GM10847 (cell line): ENCODE measurements around the gene PHYKPL.

Experiments
- POLR2A ChIP-seq: IDR thresholded peaks from 2 replicates; pipeline ENCODE4 v1.6.1; 2011; ENCODE audit not compliant: insufficient read length; ENCODE audit errors: extremely low read depth

The PHYKPL gene

DNA sequence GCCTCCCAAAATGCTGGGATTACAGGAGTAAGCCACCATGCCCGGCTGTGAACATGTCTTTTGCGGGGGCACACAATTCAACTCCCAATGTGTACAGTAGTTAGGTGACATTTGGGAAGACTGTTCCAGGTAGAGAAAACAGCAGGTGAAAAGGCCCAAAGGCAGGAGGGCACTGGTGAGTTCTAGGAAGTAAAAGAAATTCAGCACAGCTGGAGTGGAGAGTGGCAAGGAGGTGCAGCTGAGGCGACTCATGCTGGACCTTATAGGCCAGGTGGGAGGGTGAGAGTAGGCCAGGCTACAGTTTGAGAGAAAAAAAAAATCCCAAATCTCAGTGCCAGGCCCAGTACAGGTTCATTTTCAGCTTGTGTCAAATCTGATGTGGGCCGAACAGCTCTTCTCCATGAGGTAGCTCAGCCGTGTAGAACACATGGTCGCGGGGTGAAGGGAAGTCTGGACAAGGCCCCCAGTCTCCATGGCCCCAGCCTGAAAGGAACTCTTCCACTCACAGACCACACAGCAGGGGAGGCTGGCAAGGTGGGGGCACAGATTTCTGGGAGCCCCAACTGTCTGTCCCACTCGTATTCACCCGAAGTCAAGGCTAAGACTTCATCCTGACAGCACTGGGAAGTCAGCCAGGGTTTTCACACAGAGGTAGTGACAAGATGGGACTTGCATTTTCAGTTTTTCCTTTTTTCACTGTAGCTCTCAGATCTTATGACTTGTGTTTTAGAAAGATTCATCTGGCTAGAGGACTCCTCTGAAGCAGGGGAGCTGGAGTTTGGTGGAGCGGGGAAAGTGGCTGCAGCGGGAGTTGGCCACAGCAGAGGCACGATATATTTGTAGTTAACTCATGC is 32.8 kb downstream of the PHYKPL start:
- no peak for TF ChIP-seq POLR2A

DNA sequence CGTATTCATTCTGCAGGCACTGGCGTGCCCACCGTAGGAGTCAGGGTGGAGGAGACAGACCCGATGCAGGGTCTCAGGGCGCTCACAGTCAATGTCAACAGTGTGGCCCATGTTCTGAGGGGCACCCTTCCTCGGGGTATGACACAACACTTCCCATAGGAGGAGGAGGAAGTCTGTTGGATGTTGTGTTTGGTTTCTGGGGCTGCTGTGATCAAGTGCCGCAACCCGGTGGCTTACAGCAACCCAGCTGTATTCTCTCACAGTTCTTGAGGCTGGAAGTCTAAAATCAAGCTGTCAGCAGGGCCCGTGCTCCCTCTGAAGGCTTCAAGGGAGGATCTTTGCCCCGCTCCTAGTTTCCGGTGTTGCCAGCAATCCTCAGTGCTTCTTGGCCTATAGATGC is 33.9 kb downstream of the PHYKPL start:
- TF ChIP-seq POLR2A = no peak

DNA sequence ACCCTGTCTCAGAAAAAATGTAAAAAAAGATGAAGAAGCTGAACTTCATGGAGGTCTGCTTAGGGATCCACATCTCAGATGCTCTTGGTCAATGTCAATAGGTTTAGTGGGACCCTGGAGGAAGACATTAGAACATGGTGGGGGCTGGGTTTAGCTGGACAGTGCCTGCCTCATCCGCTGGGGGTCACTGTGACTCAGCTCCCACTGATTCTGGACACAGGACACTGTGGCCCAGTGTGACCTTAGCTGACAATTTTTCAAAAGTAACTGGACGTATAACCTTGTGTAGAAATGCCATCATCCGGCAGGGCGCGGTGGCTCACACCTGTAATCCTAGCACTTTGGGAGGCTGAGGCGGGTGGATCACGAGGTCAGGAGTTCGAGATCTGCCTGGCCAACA is 35.6 kb downstream of the PHYKPL start:
- TF ChIP-seq POLR2A = no peak

DNA sequence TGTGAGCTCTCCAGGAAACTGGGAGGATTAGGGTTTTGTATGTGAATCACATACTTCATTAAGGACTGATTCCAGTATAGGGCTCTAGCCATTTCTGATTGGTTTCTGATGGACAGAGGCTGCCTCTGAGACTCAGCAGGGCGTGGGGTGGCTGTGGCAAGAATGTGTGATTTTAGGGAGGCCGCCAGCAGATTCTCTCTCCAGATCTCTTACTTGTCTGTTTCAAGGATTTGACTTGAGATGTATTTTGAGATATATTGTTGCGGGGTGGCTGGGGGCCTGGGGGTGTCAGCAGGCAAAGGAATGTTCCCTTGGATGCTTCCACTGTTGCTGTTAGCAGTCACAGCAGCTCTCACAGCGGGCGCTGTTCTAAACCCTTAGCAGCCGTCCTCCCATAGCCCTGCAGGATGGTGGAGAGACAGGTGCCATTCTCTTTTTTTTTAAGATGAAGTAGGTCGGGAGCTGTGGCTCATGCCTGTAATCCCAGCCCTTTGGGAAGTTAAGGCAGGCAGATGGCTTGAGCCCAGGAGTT is 36.3 kb downstream of the PHYKPL start:
- no peak for TF ChIP-seq POLR2A

DNA sequence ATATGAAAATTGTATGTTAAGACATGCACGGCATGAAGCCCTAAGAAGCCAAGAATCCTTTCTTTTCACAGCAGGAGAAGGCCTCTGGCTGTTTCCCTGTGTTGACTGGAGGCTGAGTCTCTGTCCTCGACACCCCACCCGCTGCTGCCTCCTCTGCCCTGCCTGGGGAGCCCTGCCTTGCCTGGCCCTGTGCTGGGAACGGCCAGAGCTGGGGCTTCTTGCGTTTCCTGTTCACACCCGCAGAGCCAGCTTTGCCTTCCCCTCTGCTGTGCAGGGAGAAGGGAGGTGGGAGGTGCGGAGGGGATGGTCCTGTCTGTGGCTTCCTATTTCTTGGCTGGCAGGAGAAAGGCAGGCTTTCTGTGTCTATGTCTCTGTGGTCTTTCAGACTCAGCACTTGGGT is 38.6 kb downstream of the PHYKPL start:
- no peak for TF ChIP-seq POLR2A

DNA sequence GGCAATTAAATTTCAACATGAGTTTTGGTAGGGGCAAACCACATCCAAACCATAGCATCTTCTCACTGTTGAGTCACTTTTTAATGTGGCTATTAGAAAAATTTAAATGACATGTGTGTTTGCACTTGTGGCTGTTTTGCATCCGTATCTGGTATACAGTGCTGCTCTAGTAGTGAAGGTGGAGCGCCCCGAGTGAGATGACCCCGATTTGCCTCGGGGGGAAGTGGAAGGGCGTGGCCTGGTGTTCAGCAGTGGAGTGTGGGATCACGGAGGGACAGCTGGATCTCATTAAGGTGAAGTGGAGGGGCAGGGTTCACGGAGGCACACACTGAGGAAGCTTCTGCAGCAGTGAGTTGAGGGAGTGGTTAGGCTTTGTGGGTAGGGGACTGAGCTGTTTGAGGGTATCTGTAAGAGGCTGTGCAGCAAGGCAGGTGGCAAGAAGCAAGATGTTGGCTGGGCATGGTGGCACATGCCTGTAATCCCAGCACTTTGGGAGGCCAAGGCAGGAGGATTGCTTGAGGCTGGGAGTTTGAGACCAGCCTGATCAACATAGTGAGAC is 39.3 kb downstream of the PHYKPL start:
- no peak for TF ChIP-seq POLR2A

DNA sequence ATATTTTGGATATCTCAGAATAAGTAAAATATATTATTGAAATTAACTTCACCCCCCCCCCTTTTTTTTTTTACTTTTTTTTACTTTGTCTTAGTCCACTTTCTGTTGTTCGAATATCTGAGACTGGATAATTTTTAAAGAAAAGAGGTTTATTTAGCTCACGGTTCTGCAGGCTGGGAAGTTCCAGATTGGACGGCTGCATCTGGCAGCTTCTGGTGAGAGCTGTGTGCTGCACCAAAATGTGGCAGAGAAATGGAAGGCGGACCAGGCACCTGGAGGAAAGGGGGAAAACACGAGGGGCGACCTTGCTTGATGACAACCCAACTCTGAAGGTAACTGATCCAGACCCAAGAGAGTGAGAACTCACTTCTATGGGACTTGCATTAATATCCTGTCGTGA is 39.8 kb downstream of the PHYKPL start:
- no peak for TF ChIP-seq POLR2A

DNA sequence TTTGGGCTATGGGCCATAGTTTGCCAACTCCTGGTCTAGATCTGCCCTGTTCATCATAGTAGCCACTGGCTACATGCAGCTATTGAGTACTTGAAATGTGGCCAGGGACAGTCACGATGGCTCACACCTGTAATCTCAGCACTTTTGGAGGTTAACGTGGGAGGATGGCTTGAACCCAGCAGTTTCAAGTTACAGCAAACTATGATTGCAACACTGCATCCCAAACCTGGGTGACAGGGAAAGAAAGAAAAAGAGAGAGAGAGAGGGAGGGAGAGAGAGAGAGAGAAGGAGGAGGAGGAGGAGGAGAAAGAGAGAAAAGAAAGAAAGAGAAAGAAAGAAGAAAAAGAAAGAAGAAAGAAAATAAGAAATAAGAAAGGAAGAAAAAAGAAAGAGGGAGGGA is 40.4 kb downstream of the PHYKPL start:
- no peak for TF ChIP-seq POLR2A

DNA sequence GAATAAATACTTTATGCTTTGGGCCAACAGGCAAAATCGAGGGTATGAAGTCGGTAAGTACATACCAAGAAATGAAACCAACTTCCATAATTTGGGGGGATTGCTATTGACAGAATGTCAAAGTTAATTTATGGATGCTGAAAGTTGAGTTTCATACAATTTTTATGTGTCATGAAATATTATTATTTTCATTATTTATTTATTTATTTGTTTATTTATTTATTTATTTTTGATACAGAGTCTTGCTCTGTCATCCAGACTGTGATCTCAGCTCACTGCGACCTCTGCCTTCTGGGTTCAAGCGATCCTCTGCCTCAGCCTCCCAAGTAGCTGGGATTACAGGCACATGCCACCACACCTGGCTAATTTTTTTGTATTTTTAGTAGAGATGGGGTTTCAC is 40.9 kb downstream of the PHYKPL start:
- no peak for TF ChIP-seq POLR2A

DNA sequence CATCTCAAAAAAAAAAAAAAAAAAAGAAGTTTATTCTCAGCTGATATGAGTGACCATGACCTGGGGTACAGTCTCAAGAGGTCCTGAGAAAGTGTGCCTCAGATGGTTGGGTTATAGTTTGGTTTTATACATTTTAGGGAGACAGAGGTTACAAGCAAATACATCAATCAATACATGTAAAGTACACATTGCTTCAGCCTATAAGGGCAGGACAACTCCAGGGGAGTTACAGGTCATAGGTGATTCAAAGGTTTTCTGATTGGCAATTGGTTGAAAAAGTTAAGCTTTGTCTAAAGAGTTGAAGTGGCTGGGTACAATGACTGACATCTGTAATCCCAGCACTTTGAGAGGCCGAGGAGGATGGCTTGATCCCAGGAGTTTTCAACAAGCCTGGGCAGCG is 43.2 kb downstream of the PHYKPL start:
- no peak for TF ChIP-seq POLR2A

DNA sequence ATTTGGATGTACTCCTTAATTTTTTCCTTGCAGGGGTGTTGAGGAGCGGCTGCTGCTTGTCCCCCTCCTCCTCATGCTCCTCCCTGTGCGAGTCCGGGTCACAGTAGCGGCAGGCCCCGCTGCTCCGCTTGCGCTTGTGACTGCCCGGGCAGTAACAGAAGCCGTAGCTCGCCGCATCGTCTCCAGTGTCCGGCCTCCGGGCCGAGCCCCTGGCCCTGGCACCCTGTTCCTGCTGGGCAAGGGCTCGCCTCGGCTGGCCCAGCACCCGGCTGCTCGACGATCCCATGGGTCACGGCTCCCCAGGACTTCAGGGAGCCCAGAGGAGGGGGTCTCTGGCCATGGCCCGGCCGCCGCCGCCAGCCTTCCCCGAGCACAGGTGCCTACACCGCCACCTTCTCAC is 45.6 kb downstream of the PHYKPL start, which contains the start of gene GMCL2:
Gene GMCL2 (minus strand): TSS at position 358 of the 400 bp plus-strand sequence. CDS start 72 bp downstream, at position 286.
- TF ChIP-seq POLR2A = no peak

DNA sequence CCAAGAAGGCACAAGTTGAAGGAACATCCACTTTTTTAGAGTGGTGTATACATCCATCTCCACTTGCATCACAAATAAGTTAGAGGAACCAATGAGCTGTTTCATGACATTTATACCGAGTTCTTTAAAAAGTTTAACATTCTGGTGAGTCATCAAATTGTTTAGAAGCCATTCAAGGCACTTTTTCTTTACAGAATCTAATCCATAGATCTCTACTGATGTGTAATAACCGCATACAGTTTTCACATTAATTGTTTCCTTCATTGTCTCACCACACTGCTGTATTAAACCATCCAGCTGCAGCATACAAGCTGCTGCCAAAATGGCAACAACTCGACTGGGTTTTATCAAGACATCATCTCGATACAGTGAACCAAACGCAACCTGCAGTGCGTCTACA is 46.2 kb downstream of the PHYKPL start:
- no peak for TF ChIP-seq POLR2A

DNA sequence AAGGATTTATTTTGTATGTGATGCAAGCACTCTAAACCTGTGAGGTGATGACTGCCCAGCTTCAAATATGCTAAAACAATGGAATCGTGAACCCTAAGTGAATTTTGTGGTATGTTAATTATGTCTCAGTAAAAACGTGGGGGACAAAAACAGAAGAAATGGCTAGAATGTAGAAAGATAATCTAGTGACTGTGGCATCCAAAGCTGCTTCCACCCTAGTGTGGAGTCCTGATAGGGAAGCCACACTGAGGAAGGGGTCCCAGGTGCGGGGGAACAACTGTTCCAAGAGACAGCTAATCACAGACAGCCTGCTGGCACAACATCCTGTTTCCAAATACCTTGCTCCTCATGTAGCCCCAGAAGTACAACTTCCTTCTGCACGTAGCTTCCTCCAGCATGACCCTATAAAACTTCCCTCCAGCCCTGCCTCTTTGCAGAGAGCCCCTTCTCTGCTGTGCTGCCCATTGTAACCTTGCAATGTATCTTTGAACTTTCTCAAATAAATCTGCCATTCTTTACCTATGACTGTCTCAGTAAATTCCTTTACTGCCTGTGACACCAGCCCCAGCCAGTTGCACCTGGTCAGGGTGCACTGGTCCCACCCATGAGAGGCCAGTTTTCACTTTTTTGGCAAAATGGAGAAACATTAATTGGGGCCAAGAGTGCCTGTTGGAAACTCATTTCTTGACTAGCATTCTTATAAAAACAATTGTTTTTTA is 50.3 kb downstream of the PHYKPL start:
- TF ChIP-seq POLR2A = no peak

DNA sequence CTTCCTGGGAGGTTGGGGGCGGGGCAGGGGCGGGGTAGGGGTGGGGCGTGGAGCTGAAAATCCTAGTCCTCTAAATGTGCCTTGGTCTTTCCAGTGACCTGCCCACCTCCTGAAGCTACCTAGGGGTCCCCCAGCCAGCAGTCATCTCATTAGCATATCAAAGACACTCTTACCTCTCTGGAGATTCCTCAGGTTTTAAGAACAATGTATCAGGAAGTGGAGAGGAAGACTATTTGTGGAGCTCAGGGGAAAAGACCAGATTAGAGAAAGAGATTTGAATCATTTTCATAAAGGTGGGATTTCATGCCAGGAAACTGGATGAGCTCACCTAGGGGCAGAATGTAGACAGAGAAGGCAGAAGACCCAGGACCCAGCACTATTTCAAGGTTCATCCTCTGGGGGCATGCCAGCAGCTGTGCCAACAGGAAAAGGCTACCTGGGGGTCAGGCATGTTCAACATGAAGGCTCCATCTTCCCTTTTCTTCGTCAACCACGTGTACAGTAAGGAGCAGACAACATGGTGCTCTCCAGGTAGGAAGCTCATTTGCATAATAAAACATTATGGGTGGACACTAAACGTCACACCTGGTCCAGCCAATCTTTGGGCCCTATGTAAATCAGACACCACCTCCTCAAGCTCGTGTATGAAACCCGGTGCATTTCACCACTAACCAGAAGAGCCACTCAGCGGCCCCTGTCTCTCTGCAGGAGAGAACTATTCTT is 52.3 kb downstream of the PHYKPL start:
- no peak for TF ChIP-seq POLR2A

DNA sequence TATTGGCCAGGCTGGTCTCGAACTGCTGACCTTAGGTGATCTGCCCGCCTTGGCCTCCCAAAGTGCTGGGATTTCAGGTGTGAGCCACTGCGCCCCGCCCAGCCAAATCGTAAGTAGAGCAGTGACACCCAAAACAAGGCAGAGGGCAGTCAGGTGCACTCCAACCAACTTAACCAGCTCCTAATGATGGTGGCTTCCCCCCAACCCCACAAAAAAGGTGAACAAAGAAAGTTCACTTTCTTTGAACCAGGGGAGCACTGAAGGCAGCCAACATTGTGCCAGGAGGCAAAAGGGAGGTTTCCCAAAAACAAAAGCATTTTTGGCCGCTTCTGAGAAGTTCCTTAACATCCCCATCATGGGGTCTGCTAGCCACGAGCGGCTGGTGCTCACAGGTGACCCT is 55.0 kb downstream of the PHYKPL start:
- no peak for TF ChIP-seq POLR2A
